ENCODE measurements around the gene SUOX.

GRCh38 chr12:56034586-56035332 lies 37.7 kb downstream of the SUOX start:
- TF ChIP-seq CTCF (IDR thresholded peaks at IDR 0.05) (no peak), POLR2A (IDR thresholded peaks at IDR 0.05) (no peak)

Data from right lobe of liver (tissue), 4 donors.